ES-I3 (cell line): Measurements from ENCODE around the gene OR51B5.
"Not testable (repeated sequence)": the region's sequence is repeated elsewhere in the genome, so short reads cannot be mapped to it uniquely, and the experiment has no call there.

Experiments used
- H3K36me3 ChIP-seq: 2 replicates; pipeline ENCODE4 v1.6.1; 2013; ENCODE audit warnings: mild to moderate bottlenecking, low read length, control low read depth, moderate library complexity; ENCODE audit not compliant: insufficient read depth
- H3K4me1 ChIP-seq: 2 replicates; pipeline ENCODE4 v1.6.1; 2013; ENCODE audit warnings: mild to moderate bottlenecking, control low read depth, low read length; ENCODE audit not compliant: insufficient read depth
- H3K9ac ChIP-seq: 2 replicates; pipeline ENCODE4 v1.6.1; 2013; ENCODE audit warnings: low read depth, mild to moderate bottlenecking, low read length, moderate library complexity
- H3K9me3 ChIP-seq: 2 replicates; pipeline ENCODE4 v1.6.1; 2013; ENCODE audit warnings: mild to moderate bottlenecking, low read length, moderate library complexity; ENCODE audit not compliant: control insufficient read depth, insufficient read depth

The OR51B5 gene

GRCh38 chr11:5303626-5304025 is 39.7 kb downstream of the OR51B5 start:
- H3K36me3 ChIP-seq: no peaks in the 10 kb centered on the region
- H3K9ac ChIP-seq: no peak overlapping the region
- H3K4me1 ChIP-seq: no peaks in the 10 kb centered on the region
- no peaks in the 10 kb centered on the region for H3K9me3 ChIP-seq

- Histone ChIP-seq H3K36me3 (no peaks in the 10 kb centered on the region), H3K4me1 (no peaks in the 10 kb centered on the region), H3K9me3 (no peaks in the 10 kb centered on the region), H3K9ac (no peak within 1 kb of the TSS)
Measured at GRCh38 chr11:5301846-5302245, 41.5 kb downstream of the OR51B5 start, which contains the start of gene OR51B4. Gene OR51B4 (minus strand): TSS chr11:5301946. CDS start chr11:5301946, 0 bp downstream.

GRCh38 chr11:5300251-5300650 is 43.1 kb downstream of the OR51B5 start:
- no peaks in the 10 kb centered on the region for H3K4me1 ChIP-seq
- no peaks in the 10 kb centered on the region for H3K9me3 ChIP-seq
- no peaks in the 10 kb centered on the region for H3K36me3 ChIP-seq
- H3K9ac ChIP-seq: no peak overlapping the region

- Histone ChIP-seq H3K9me3 (no peaks in the 10 kb centered on the region), H3K9ac (no peak overlapping the region), H3K4me1 (no peaks in the 10 kb centered on the region), H3K36me3 (no peaks in the 10 kb centered on the region)
Measured at GRCh38 chr11:5298451-5298850, 44.9 kb downstream of the OR51B5 start.

GRCh38 chr11:5297721-5298323 is 45.5 kb downstream of the OR51B5 start:
- Histone ChIP-seq H3K36me3 (no peaks in the 10 kb centered on the region), H3K4me1 (no peaks in the 10 kb centered on the region), H3K9me3 (no peaks in the 10 kb centered on the region), H3K9ac (no peak overlapping the region)

GRCh38 chr11:5294342-5294995 is 48.9 kb downstream of the OR51B5 start:
- H3K36me3 ChIP-seq, H3K9ac ChIP-seq, H3K4me1 ChIP-seq, H3K9me3 ChIP-seq: not testable (repeated sequence)

- Histone ChIP-seq H3K4me1 (no peaks in the 10 kb centered on the region), H3K9ac (no peak overlapping the region), H3K9me3 (no peaks in the 10 kb centered on the region), H3K36me3 (no peaks in the 10 kb centered on the region)
Measured at GRCh38 chr11:5293028-5293427, 50.3 kb downstream of the OR51B5 start.
